ENCODE measurements around the gene SLC22A31.

SLC22A31 gene

DNA sequence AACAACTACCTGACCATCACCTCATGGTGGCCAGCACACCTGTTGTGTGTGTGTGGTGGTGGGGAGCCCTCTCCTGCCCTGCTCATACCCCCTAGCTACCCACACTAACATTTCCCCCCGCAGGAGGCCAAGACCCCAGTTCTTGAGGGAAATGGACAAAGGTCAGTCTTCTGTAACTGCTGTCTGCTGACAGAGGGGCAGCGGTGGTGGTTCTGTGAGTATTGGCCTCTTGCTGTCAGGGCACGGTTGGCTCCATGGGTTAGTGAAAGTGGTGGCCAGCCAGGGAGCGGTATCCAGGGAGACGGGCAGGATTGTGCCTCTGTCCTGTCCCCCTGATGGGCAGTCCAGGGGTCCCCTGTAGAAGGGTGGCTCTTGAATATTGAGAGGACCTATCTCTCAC is 43.3 kb upstream of the SLC22A31 start:
- TF ChIP-seq, protein P1, sequence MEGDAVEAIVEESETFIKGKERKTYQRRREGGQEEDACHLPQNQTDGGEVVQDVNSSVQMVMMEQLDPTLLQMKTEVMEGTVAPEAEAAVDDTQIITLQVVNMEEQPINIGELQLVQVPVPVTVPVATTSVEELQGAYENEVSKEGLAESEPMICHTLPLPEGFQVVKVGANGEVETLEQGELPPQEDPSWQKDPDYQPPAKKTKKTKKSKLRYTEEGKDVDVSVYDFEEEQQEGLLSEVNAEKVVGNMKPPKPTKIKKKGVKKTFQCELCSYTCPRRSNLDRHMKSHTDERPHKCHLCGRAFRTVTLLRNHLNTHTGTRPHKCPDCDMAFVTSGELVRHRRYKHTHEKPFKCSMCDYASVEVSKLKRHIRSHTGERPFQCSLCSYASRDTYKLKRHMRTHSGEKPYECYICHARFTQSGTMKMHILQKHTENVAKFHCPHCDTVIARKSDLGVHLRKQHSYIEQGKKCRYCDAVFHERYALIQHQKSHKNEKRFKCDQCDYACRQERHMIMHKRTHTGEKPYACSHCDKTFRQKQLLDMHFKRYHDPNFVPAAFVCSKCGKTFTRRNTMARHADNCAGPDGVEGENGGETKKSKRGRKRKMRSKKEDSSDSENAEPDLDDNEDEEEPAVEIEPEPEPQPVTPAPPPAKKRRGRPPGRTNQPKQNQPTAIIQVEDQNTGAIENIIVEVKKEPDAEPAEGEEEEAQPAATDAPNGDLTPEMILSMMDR (IDR thresholded peaks at IDR 0.05; ENCODE audit: control insufficient read depth, insufficient read depth, low read depth, low read length, missing control alignments) = no peak
- no peak overlapping the region for H3K4me3 ChIP-seq (ENCODE audit: control insufficient read depth, low read depth, low read length)
- no peak for DNase-seq (ENCODE audit: low read depth)

DNA sequence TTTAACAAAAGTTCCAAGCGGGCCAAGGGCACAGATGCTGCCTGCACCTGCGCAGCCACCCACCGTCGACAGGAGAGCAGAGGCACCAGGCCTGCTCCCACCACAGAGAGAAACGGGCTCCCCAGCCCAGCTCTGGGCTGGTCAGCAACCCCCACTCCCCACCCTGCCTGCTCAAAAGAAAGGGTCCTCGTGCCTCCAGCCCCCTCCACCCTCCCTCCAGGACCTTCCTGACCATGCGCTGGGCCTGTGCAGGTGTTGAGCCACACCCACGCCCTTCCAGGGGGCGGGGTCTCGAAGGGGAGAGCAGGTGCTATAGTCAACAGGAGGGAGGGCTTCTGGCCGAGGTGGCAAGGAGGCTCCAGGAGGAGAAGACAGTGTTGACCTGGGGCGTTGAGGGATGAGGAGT is 42.5 kb upstream of the SLC22A31 start:
- TF ChIP-seq, protein P1 (IDR thresholded peaks at IDR 0.05; ENCODE audit: control insufficient read depth, insufficient read depth, low read depth, low read length, missing control alignments) = no peak
- no peak overlapping the region for H3K4me3 ChIP-seq (ENCODE audit: control insufficient read depth, low read depth, low read length)
- DNase-seq (ENCODE audit: low read depth) = no peak

DNA sequence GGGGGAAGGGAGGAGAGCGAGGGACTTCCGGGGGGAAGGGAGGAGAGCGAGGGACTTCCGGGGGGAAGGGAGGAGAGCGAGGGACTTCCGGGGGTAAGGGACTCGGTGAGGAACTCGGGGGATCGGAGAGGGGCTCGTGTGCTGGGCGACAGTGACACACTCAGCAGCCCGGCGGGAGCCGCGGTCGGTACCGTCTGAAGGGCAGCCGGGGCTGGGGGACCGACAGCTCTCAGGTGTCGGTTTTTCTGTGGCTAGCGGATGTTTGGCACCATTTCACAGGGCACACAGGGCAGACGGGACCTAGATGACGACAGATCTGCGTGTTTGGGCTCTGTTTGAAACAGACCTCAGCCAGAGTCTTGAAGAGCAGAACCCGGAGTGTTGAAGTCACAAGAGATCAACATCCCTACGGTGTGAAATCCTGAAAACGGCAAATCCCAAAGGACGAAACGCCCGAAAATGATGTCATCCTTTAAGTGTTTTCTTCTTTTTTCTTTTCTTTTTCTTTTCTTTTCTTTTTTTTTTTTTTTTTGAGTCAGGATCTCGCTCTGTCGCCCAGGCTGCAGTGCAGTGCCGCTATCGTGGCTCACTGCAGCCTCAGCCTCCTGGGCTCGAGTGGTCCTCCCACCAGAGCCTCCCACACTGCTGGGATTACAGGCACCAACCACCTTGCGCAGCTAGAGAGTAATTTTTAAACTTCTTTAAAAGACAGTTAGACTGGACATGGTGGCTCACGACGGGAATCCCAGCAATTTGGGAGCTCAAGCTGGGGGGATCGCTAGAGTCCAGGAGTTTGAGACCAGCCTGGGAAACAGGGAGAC is 41.1 kb upstream of the SLC22A31 start:
- TF ChIP-seq, protein P1 (IDR thresholded peaks at IDR 0.05; ENCODE audit: control insufficient read depth, insufficient read depth, low read depth, low read length, missing control alignments) = no peak

DNA sequence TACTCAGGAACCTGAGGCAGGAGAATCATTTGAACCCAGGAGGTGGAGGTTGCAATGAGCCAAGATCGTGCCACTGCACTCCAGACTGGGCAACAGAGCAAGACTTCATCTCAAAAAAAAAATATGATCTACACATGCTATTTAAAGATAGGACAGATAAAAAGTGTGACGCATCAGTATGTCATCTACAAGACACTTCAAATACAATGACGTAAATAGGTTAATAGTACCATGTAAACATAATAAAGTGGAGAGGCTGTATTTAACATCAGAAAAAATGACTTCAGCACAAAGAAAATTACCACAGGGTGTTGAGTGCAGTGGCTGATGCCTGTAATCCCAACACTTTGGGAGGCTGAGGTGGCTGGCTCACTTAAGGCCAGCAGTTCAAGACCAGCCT is 37.4 kb upstream of the SLC22A31 start:
- no peak for DNase-seq (ENCODE audit: low read depth)
- no peak overlapping the region for H3K4me3 ChIP-seq (ENCODE audit: control insufficient read depth, low read depth, low read length)
- TF ChIP-seq, protein P1 (IDR thresholded peaks at IDR 0.05; ENCODE audit: control insufficient read depth, insufficient read depth, low read depth, low read length, missing control alignments) = no peak

More for the DNA sequence above, 41.1 kb upstream of the SLC22A31 start:
- peak overlapping the region; percentile 71 for H3K4me3 ChIP-seq (ENCODE audit: control insufficient read depth, low read depth, low read length)
- peak; percentile 44 for DNase-seq (ENCODE audit: low read depth)

DNA sequence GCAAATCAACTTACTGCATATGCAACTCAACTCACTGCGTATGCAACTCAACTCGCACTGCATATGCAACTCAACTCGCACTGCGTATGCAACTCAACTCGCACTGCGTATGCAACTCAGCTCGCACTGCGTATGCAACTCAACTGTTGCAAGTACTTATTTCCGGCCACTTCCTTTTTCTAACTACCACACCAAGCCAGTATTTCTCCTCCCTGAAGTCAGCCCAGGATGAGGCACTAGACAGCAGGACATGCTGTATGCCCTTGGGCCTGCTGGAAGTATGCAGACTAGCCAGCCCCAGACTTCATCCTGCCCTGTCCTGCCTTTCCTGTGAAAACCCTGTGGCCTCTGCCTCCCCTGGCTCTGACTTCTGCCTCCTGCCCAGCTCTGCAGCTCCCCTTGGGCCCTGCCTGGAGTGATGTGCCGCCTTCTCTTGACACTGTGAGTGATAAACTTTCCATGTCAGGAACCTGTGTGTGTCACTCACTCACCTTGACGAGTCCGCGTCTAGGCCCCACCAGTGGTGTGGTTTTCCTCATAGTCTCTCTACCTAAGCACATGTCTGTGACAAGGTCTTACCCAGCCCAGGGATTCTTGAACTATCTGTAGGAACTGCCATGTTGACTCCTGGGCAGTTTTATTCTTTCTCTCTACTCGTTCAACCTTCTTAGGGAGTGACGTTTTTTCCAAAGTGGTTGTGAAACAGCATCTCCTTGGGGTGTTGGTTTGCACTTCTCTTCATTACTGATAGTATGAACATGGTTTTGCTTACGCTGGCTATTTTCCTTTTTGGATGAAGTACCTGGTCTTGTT is 33.5 kb upstream of the SLC22A31 start:
- no peak for DNase-seq (ENCODE audit: low read depth)
- no peak overlapping the region for H3K4me3 ChIP-seq (ENCODE audit: control insufficient read depth, low read depth, low read length)
- TF ChIP-seq, protein P1 (IDR thresholded peaks at IDR 0.05; ENCODE audit: control insufficient read depth, insufficient read depth, low read depth, low read length, missing control alignments) = no peak

DNA sequence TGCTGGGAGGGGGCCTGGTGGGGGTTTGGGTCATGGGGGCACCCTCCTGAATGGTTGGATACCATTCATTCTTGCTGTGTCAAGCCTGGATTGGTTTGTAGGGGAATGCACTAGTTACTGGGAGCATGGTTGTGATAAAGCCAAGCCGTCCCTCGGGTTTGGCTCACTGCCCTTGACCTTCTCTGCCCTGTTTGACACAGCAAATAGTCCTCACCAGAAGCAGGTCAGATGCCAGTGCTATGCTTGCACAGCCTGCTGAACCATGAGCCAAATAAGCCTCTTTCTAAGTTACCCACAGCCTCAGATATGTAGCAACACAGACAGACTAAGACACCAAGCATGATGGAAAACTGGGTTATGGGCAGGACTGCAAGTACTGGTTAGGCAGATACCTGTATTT is 31.8 kb upstream of the SLC22A31 start:
- H3K4me3 ChIP-seq (ENCODE audit: control insufficient read depth, low read depth, low read length) = no peak overlapping the region
- TF ChIP-seq, protein P1 (IDR thresholded peaks at IDR 0.05; ENCODE audit: control insufficient read depth, insufficient read depth, low read depth, low read length, missing control alignments) = no peak
- no peak for DNase-seq (ENCODE audit: low read depth)

All from AG09309 (cell line).